Measurements from ENCODE around the gene GH1.

- TF ChIP-seq, protein P1, sequence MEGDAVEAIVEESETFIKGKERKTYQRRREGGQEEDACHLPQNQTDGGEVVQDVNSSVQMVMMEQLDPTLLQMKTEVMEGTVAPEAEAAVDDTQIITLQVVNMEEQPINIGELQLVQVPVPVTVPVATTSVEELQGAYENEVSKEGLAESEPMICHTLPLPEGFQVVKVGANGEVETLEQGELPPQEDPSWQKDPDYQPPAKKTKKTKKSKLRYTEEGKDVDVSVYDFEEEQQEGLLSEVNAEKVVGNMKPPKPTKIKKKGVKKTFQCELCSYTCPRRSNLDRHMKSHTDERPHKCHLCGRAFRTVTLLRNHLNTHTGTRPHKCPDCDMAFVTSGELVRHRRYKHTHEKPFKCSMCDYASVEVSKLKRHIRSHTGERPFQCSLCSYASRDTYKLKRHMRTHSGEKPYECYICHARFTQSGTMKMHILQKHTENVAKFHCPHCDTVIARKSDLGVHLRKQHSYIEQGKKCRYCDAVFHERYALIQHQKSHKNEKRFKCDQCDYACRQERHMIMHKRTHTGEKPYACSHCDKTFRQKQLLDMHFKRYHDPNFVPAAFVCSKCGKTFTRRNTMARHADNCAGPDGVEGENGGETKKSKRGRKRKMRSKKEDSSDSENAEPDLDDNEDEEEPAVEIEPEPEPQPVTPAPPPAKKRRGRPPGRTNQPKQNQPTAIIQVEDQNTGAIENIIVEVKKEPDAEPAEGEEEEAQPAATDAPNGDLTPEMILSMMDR (IDR thresholded peaks at IDR 0.05) = no peak
- no peak for TF ChIP-seq POLR2AphosphoS5 (IDR thresholded peaks at IDR 0.05)
Measured at GRCh38 chr17:63937319-63937718, 18.7 kb upstream of the GH1 start.
